ENCODE measurements around the gene ZNF784.

GRCh38 chr19:55611300-55611982 lies 12.9 kb downstream of the ZNF784 start:
- no peak for TF ChIP-seq CTCF (IDR thresholded peaks at IDR 0.05; ENCODE audit: extremely low read depth in 1 of 2, insufficient read depth in 1 of 2, low read depth in 1 of 2, low read length in 2 of 2)
- TF ChIP-seq POLR2AphosphoS5 (IDR thresholded peaks at IDR 0.05; ENCODE audit: insufficient read depth, low read depth, low read length): no peak
- TF ChIP-seq MYC (IDR thresholded peaks at IDR 0.05; ENCODE audit: low read depth, low read length): no peak
- no peak for TF ChIP-seq POLR2A (IDR thresholded peaks at IDR 0.05; ENCODE audit: low read depth, low read length)
- no peak for TF ChIP-seq EZH2 (IDR thresholded peaks at IDR 0.05; ENCODE audit: borderline replicate concordance, low read depth, low read length, severe bottlenecking)
- TF ChIP-seq GATA2 (IDR thresholded peaks at IDR 0.05; ENCODE audit: insufficient read depth, insufficient read length, low read depth, low read length): no peak

Data from endothelial cell of umbilical vein (primary cell).